Neural cell (in vitro differentiated cells): ENCODE measurements around the gene AFG1L. TPM values are rescaled to one million over a fixed set of nuclear protein-coding genes. Genes with fewer than 3 reads are reported as not detected.

Experiments used
- H2AFZ ChIP-seq: fragments of 200-600, 300-800 bp; sonication (generic), shearing (Covaris generic); 2 replicates; pipeline ENCODE4 v1.6.0; 2014; ENCODE audit warnings: low read depth, mild to moderate bottlenecking, antibody characterized with exemption, low read length, moderate library complexity
- H3F3A ChIP-seq: fragments of 200-600 bp; shearing (Covaris generic); 2 replicates; pipeline ENCODE4 v1.6.1; 2016; ENCODE audit warnings: mild to moderate bottlenecking, moderate library complexity, mixed read lengths, antibody characterized with exemption, low read length; ENCODE audit not compliant: insufficient read depth, poor library complexity, severe bottlenecking
- H3K27ac ChIP-seq: fragments of 200-600, 300-800 bp; sonication (generic), shearing (Covaris generic); 2 replicates; pipeline ENCODE4 v1.5.1; 2014; ENCODE audit warnings: mild to moderate bottlenecking, low read length, moderate library complexity
- H3K27me3 ChIP-seq: fragments of 300-800, 200-600 bp; sonication (generic), shearing (Covaris generic); 2 replicates; pipeline ENCODE4 v1.6.0; 2014; ENCODE audit warnings: mild to moderate bottlenecking, low read depth, low read length, moderate library complexity; ENCODE audit not compliant: insufficient read depth
- H3K36me3 ChIP-seq: fragments of 300-800, 200-600 bp; sonication (generic), shearing (Covaris generic); 2 replicates; pipeline ENCODE4 v1.5.1; 2014; ENCODE audit warnings: mild to moderate bottlenecking, antibody characterized with exemption, low read length, moderate library complexity; ENCODE audit not compliant: insufficient read depth
- H3K4me2 ChIP-seq: fragments of 300-800, 200-600 bp; sonication (generic), shearing (Covaris generic); 2 replicates; pipeline ENCODE4 v1.6.0; 2014; ENCODE audit warnings: mild to moderate bottlenecking, low read length
- H3K4me3 ChIP-seq: fragments of 300-800, 200-600 bp; sonication (generic), shearing (Covaris generic); 2 replicates; pipeline ENCODE4 v1.5.1; 2014; ENCODE audit warnings: mild to moderate bottlenecking, low read length, moderate library complexity
- H3K79me2 ChIP-seq: fragments of 200-600 bp; shearing (Covaris generic); replicated peaks from 2 replicates; pipeline ENCODE4 v1.6.0; 2014; ENCODE audit warnings: mild to moderate bottlenecking, low read length, moderate library complexity; ENCODE audit not compliant: insufficient read depth
- H3K9ac ChIP-seq: fragments of 300-800, 200-600 bp; sonication (generic), shearing (Covaris generic); 2 replicates; pipeline ENCODE4 v1.6.1; 2016; ENCODE audit warnings: mild to moderate bottlenecking, low read length, mixed read lengths
- H3K9me2 ChIP-seq: fragments of 200-600 bp; shearing (Covaris generic); 2 replicates; pipeline ENCODE4 v1.6.1; 2016; ENCODE audit warnings: mild to moderate bottlenecking, low read length, mixed read lengths; ENCODE audit not compliant: insufficient read depth
- H3K9me3 ChIP-seq: fragments of 200-600, 300-800 bp; sonication (generic), shearing (Covaris generic); 2 replicates; pipeline ENCODE4 v1.6.1; 2016; ENCODE audit warnings: mild to moderate bottlenecking, mixed run types, low read length, moderate library complexity, mixed read lengths
- H4K20me1 ChIP-seq: fragments of 200-600 bp; shearing (Covaris generic); 2 replicates; pipeline ENCODE4 v1.6.1; 2016; ENCODE audit warnings: mild to moderate bottlenecking, mixed run types; ENCODE audit not compliant: insufficient read depth
- CTCF ChIP-seq: fragments of 450-650 bp; IDR thresholded peaks from 2 replicates; pipeline ENCODE4 v1.5.1; 2014; ENCODE audit warnings: antibody characterized with exemption, mild to moderate bottlenecking, moderate library complexity; ENCODE audit not compliant: poor library complexity, severe bottlenecking
- EP300 ChIP-seq: fragments of 450-650 bp; conservative IDR thresholded peaks from 2 replicates; pipeline ENCODE4 v1.6.1; 2014; ENCODE audit warnings: antibody characterized with exemption, mild to moderate bottlenecking, moderate library complexity; ENCODE audit not compliant: poor library complexity, severe bottlenecking
- EZH2 ChIP-seq: fragments of 200-600, 300-800 bp; shearing (Covaris generic), sonication (generic); IDR thresholded peaks from 2 replicates; pipeline ENCODE4 v1.6.1; 2014; ENCODE audit warnings: antibody characterized with exemption, low read length, borderline replicate concordance, mild to moderate bottlenecking; ENCODE audit not compliant: insufficient read depth, poor library complexity, severe bottlenecking
- MXI1 ChIP-seq: fragments of 450-650 bp; conservative IDR thresholded peaks from 2 replicates; pipeline ENCODE4 v1.6.1; 2014; ENCODE audit warnings: antibody characterized with exemption, mild to moderate bottlenecking; ENCODE audit not compliant: poor library complexity, severe bottlenecking
- POLR2AphosphoS5 ChIP-seq: IDR thresholded peaks from 2 replicates; pipeline ENCODE4 v1.6.1; 2012
- RAD21 ChIP-seq: fragments of 450-650 bp; conservative IDR thresholded peaks from 2 replicates; pipeline ENCODE4 v1.6.1; 2014; ENCODE audit warnings: antibody characterized with exemption, mild to moderate bottlenecking, moderate library complexity
- REST ChIP-seq: IDR thresholded peaks from 2 replicates; pipeline ENCODE4 v1.6.1; 2012; ENCODE audit warnings: borderline replicate concordance
- SMC3 ChIP-seq: fragments of 450-650 bp; conservative IDR thresholded peaks from 2 replicates; pipeline ENCODE4 v1.6.1; 2014; ENCODE audit warnings: antibody characterized with exemption, mild to moderate bottlenecking, moderate library complexity; ENCODE audit not compliant: poor library complexity
- TAF1 ChIP-seq: IDR thresholded peaks from 2 replicates; pipeline ENCODE4 v1.6.1; 2012; ENCODE audit warnings: low read depth
- polyA plus RNA-seq: library from polyadenylated mRNA; depleted of rRNA; stranded (reverse); fragments of >200 nt; gene quantifications from 2 replicates; pipeline ENCODE4 v1.2.3, GENCODE V29; 2014

AFG1L gene
- polyA plus RNA-seq, 1 donor from 2014 or later = 3.3 TPM

GRCh38 chr6:108343894-108344293, 49.0 kb downstream of the AFG1L start:
- Histone ChIP-seq H3K4me2 (no peak overlapping the region), H3K9ac (no peak overlapping the region), H3K27ac (no peak overlapping the region), H3K79me2 (no peaks in the 10 kb centered on the region), H3F3A (no peaks in the 10 kb centered on the region), H2AFZ (no peak overlapping the region), H3K36me3 (no peaks in the 10 kb centered on the region), H3K9me2 (no peaks in the 10 kb centered on the region), H4K20me1 (no peaks in the 10 kb centered on the region), H3K27me3 (no peaks in the 10 kb centered on the region), H3K9me3 (no peaks in the 10 kb centered on the region), H3K4me3 (no peak overlapping the region)
- TF ChIP-seq EZH2 (no peak), MXI1 (no peak), TAF1 (no peak), POLR2AphosphoS5 (no peak), EP300 (no peak), SMC3 (no peak), CTCF (no peak), REST (no peak), RAD21 (no peak)

GRCh38 chr6:108348655-108349349, 53.9 kb downstream of the AFG1L start:
- Histone ChIP-seq H4K20me1 (no peaks in the 10 kb centered on the region), H3K27me3 (no peaks in the 10 kb centered on the region), H3K9me2 (no peaks in the 10 kb centered on the region), H3K36me3 (no peaks in the 10 kb centered on the region), H3K9ac (no peak overlapping the region), H3K9me3 (no peaks in the 10 kb centered on the region), H3K27ac (no peak overlapping the region), H3K4me3 (no peak overlapping the region), H3F3A (no peaks in the 10 kb centered on the region), H3K79me2 (no peaks in the 10 kb centered on the region), H3K4me2 (no peak overlapping the region), H2AFZ (no peak overlapping the region)
- TF ChIP-seq EZH2 (no peak), POLR2AphosphoS5 (no peak), REST (no peak)
